PC-3 (cell line): ENCODE results near the gene PRRG3. TPM values are rescaled to one million over a fixed set of nuclear protein-coding genes. Genes with fewer than 3 reads are reported as not detected.

Source experiments
- ATAC-seq: fragments of 200-7000 bp; cut with Tn5 transposase; 2 replicates; pipeline ENCODE4 v1.9.1; 2020; ENCODE audit warnings: mild to moderate bottlenecking, moderate library complexity
- BruUV-seq: library from RNA; stranded (reverse); fragments of 400-500 nt; replicated peaks from 2 replicates; lab custom pipeline; 2021; lab: Mats Ljungman, UMichigan
- CTCF ChIA-PET: fragments of 300-600 bp; sonication (Branson Sonifier 250); formaldehyde crosslinking; loops from one replicate; lab custom pipeline; 2022; ENCODE audit warnings: antibody characterized with exemption; lab: Charles Lee
- POLR2A ChIA-PET: fragments of 300-600 bp; sonication (Branson Sonifier 250); formaldehyde crosslinking; loops from one replicate; lab custom pipeline; 2022; ENCODE audit warnings: antibody characterized with exemption; ENCODE audit not compliant: unreplicated experiment; lab: Charles Lee
- DNase-seq: peaks from one replicate; pipeline ENCODE4 v3.0.0-alpha.2; 2015
- H2AFZ ChIP-seq: fragments of 300-600 bp; sonication (generic); 2 replicates; pipeline ENCODE4 v1.6.0; 2016; ENCODE audit warnings: antibody characterized with exemption, low read length
- H3F3A ChIP-seq: fragments of 300-600 bp; sonication (generic); one replicate; pipeline ENCODE4 v1.6.0; 2017; ENCODE audit warnings: antibody characterized with exemption, low read length, control low read depth, mild to moderate bottlenecking; ENCODE audit not compliant: unreplicated experiment
- H3K27ac ChIP-seq: fragments of 300-600 bp; sonication (generic); 2 replicates; pipeline ENCODE4 v1.5.1; 2016; ENCODE audit warnings: mild to moderate bottlenecking, low read length
- H3K27me3 ChIP-seq: fragments of 300-600 bp; sonication (generic); 2 replicates; pipeline ENCODE4 v1.6.1; 2016; ENCODE audit warnings: low read length, mixed read lengths
- H3K36me3 ChIP-seq: fragments of 300-600 bp; sonication (generic); 2 replicates; pipeline ENCODE4 v1.6.1; 2016; ENCODE audit warnings: low read depth, mixed run types, low read length, mixed read lengths
- H3K4me1 ChIP-seq: fragments of 300-600 bp; sonication (generic); 2 replicates; pipeline ENCODE4 v1.5.1; 2016; ENCODE audit warnings: low read length; ENCODE audit not compliant: insufficient read depth
- H3K4me2 ChIP-seq: fragments of 300-600 bp; sonication (generic); 2 replicates; pipeline ENCODE4 v1.6.0; 2016; ENCODE audit warnings: low read length
- H3K4me3 ChIP-seq: fragments of 300-600 bp; sonication (generic); 2 replicates; pipeline ENCODE4 v1.5.1; 2016; ENCODE audit warnings: mild to moderate bottlenecking, low read length, mixed read lengths
- H3K79me2 ChIP-seq: fragments of 300-600 bp; sonication (generic); 2 replicates; pipeline ENCODE4 v1.6.1; 2017; ENCODE audit warnings: low read length, mixed read lengths
- H3K9ac ChIP-seq: fragments of 300-600 bp; sonication (generic); 2 replicates; pipeline ENCODE4 v1.6.0; 2016; ENCODE audit warnings: mild to moderate bottlenecking, low read length
- H3K9me2 ChIP-seq: fragments of 300-600 bp; sonication (generic); replicated peaks from 2 replicates; pipeline ENCODE4 v1.6.1; 2016; ENCODE audit warnings: mixed run types, low read length, mixed read lengths
- H3K9me3 ChIP-seq: fragments of 300-600 bp; sonication (generic); 2 replicates; pipeline ENCODE4 v1.6.1; 2016; ENCODE audit warnings: low read length, mixed read lengths
- H4K20me1 ChIP-seq: fragments of 300-600 bp; sonication (generic); 2 replicates; pipeline ENCODE4 v1.6.1; 2016; ENCODE audit warnings: low read length, mixed read lengths
- EZH2 ChIP-seq: fragments of 300-600 bp; sonication (generic); IDR thresholded peaks from one replicate; pipeline ENCODE4 v1.6.1; 2017; ENCODE audit warnings: antibody characterized with exemption, mild to moderate bottlenecking, low read length; ENCODE audit not compliant: unreplicated experiment
- EZH2phosphoT487 ChIP-seq: fragments of 300-600 bp; sonication (generic); IDR thresholded peaks from 2 replicates; pipeline ENCODE4 v1.6.1; 2018; ENCODE audit warnings: mild to moderate bottlenecking, antibody characterized with exemption, low read length, borderline replicate concordance
- intact Hi-C: fragments of 100-400 bp; cut with micrococcal nuclease; formaldehyde crosslinking; loops from 2 replicates; pipeline ENCODE4 v1.9.0; 2023
- total RNA-seq: library from RNA; depleted of rRNA; stranded (reverse); fragments of >200 nt; gene quantifications from 2 replicates; pipeline ENCODE4 v1.2.3, GENCODE V29; 2014
- TF ChIP-seq, protein P1 (sequence below): fragments of 300-600 bp; sonication (generic); conservative IDR thresholded peaks from 2 replicates; pipeline ENCODE4 v1.5.1; 2017; ENCODE audit warnings: antibody characterized with exemption, low read depth, mild to moderate bottlenecking, low read length

The PRRG3 gene
- total RNA-seq, 1 experiment from 2014 or later = not detected

DNA sequence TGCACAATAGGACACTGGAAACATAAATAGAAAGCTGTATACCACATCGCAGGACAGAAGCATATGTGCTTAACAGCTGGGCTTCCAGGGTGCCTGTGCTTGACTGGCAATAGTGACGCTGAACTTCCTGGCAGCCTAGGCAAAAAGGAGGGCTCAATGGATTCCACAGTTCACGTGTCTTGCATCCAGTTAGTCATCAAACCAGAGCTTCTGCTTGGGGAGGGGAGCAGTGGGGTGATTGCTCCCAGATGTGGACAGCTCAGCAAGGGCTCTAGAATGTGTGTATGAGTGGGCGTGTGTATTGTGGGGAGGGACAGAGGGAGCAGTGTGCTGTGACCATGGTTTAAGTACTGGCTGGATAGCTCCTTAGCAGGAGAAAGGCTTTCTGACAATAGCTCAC is 2.3 kb downstream of the PRRG3 start:
- no peak overlapping the region for H3K4me2 ChIP-seq

DNA sequence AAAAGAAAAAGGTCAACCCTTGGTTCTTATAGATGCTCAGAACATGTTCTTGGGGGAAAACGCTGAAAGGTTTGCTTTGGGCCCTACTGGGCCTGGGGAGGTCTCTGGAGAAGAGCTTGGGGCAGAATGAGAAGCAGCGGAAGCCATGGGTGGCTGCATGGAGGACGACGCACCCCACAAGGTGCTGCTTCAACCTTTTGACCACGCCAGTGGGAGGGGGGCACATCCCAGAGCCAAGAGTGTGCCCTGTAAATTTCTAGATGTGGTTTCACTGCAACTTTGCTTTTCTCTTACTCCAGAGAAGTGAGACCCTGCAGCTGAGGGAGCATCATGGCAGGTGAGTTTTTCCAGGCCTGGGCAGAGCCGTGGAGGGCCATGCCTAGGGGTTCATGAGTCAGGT is 3.2 kb downstream of the PRRG3 start:
- TF ChIP-seq EZH2 = no peak
- TF ChIP-seq EZH2phosphoT487 = no peak
- TF ChIP-seq, protein P1, sequence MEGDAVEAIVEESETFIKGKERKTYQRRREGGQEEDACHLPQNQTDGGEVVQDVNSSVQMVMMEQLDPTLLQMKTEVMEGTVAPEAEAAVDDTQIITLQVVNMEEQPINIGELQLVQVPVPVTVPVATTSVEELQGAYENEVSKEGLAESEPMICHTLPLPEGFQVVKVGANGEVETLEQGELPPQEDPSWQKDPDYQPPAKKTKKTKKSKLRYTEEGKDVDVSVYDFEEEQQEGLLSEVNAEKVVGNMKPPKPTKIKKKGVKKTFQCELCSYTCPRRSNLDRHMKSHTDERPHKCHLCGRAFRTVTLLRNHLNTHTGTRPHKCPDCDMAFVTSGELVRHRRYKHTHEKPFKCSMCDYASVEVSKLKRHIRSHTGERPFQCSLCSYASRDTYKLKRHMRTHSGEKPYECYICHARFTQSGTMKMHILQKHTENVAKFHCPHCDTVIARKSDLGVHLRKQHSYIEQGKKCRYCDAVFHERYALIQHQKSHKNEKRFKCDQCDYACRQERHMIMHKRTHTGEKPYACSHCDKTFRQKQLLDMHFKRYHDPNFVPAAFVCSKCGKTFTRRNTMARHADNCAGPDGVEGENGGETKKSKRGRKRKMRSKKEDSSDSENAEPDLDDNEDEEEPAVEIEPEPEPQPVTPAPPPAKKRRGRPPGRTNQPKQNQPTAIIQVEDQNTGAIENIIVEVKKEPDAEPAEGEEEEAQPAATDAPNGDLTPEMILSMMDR = no peak
- H3K27me3 ChIP-seq = no peaks in the 10 kb centered on the region
- ChIA-PET POLR2A (no interaction called here), CTCF (no interaction called here)
- no peak overlapping the region for H3K9ac ChIP-seq
- H3K27ac ChIP-seq = no peak overlapping the region
- H3K79me2 ChIP-seq = no peaks in the 10 kb centered on the region
- intact Hi-C loops = no loop called here
- BruUV-seq = no TSS peak
- no peaks in the 10 kb centered on the region for H4K20me1 ChIP-seq
- no peaks in the 10 kb centered on the region for H3K4me1 ChIP-seq
- no peak for DNase-seq
- H3F3A ChIP-seq = no peaks in the 10 kb centered on the region
- H2AFZ ChIP-seq = no peak overlapping the region
- no peaks in the 10 kb centered on the region for H3K36me3 ChIP-seq
- ATAC-seq = no peak
- no peaks in the 10 kb centered on the region for H3K9me2 ChIP-seq
- no peak overlapping the region for H3K4me3 ChIP-seq
- no peak overlapping the region for H3K4me2 ChIP-seq
- no peaks in the 10 kb centered on the region for H3K9me3 ChIP-seq

More for the DNA sequence above, 2.3 kb downstream of the PRRG3 start:
- Histone ChIP-seq H3K4me1 (no peaks in the 10 kb centered on the region), H3K36me3 (no peaks in the 10 kb centered on the region), H3K4me3 (no peak overlapping the region), H3K9me3 (no peaks in the 10 kb centered on the region), H3K9ac (no peak overlapping the region), H4K20me1 (no peaks in the 10 kb centered on the region), H3K27me3 (no peaks in the 10 kb centered on the region), H3K27ac (no peak overlapping the region), H3F3A (no peaks in the 10 kb centered on the region), H2AFZ (no peak overlapping the region), H3K79me2 (no peaks in the 10 kb centered on the region), H3K9me2 (no peaks in the 10 kb centered on the region)
- ATAC-seq (no peak), DNase-seq (no peak)
- BruUV-seq = no TSS peak
- TF ChIP-seq EZH2phosphoT487 (no peak), EZH2 (no peak)
- TF ChIP-seq, protein P1 = no peak
- ChIA-PET POLR2A (no interaction called here), CTCF (no interaction called here)
- intact Hi-C loops = no loop called here

GRCh38 chrX:151699746-151700145 is 4.5 kb downstream of the PRRG3 start:
- H3F3A ChIP-seq = no peaks in the 10 kb centered on the region
- no peaks in the 10 kb centered on the region for H3K36me3 ChIP-seq
- H3K9ac ChIP-seq = no peak overlapping the region
- H3K79me2 ChIP-seq = no peaks in the 10 kb centered on the region
- H4K20me1 ChIP-seq = no peaks in the 10 kb centered on the region
- H3K4me3 ChIP-seq = no peak overlapping the region
- H3K9me2 ChIP-seq = no peaks in the 10 kb centered on the region
- no TSS peak for BruUV-seq
- no peak overlapping the region for H2AFZ ChIP-seq
- no peak overlapping the region for H3K4me2 ChIP-seq
- H3K4me1 ChIP-seq = no peaks in the 10 kb centered on the region
- CTCF ChIA-PET = no interaction called here
- TF ChIP-seq EZH2phosphoT487 = no peak
- TF ChIP-seq, protein P1 = no peak
- TF ChIP-seq EZH2 = no peak
- ATAC-seq (no peak), DNase-seq (no peak)
- no peak overlapping the region for H3K27ac ChIP-seq
- POLR2A ChIA-PET = no interaction called here
- no peaks in the 10 kb centered on the region for H3K27me3 ChIP-seq
- intact Hi-C loops = no loop called here
- no peaks in the 10 kb centered on the region for H3K9me3 ChIP-seq
